Hepatocyte (in vitro differentiated cells): Measurements from ENCODE around the gene ITGA11. TPM values are rescaled to one million over a fixed set of nuclear protein-coding genes. Genes with fewer than 3 reads are reported as not detected.

Experiments used
- DNase-seq: peaks from one replicate; pipeline ENCODE4 v3.0.0-alpha.2; 2016; ENCODE audit warnings: low spot score
- H2AFZ ChIP-seq: fragments of 200-600 bp; sonication (generic); 2 replicates; pipeline ENCODE4 v1.6.0; 2016; ENCODE audit warnings: antibody characterized with exemption, mild to moderate bottlenecking
- H3K27ac ChIP-seq: fragments of 200-600 bp; sonication (generic); 2 replicates; pipeline ENCODE4 v1.5.1; 2016; ENCODE audit warnings: mild to moderate bottlenecking
- H3K27me3 ChIP-seq: fragments of 200-600 bp; sonication (generic); 2 replicates; pipeline ENCODE4 v1.6.1; 2016
- H3K36me3 ChIP-seq: fragments of 200-600 bp; sonication (generic); replicated peaks from 2 replicates; pipeline ENCODE4 v1.5.1; 2016; ENCODE audit warnings: low read depth; ENCODE audit not compliant: insufficient read depth
- H3K4me1 ChIP-seq: fragments of 200-600 bp; sonication (generic); 2 replicates; pipeline ENCODE4 v1.5.1; 2016; ENCODE audit warnings: mild to moderate bottlenecking, moderate library complexity; ENCODE audit not compliant: insufficient read depth
- H3K4me2 ChIP-seq: fragments of 200-600 bp; sonication (generic); 2 replicates; pipeline ENCODE4 v1.6.0; 2016
- H3K4me3 ChIP-seq: fragments of 200-600 bp; sonication (generic); 2 replicates; pipeline ENCODE4 v1.5.1; 2016; ENCODE audit warnings: mild to moderate bottlenecking
- H3K79me2 ChIP-seq: fragments of 200-600 bp; sonication (generic); 2 replicates; pipeline ENCODE4 v1.6.0; 2017; ENCODE audit warnings: mild to moderate bottlenecking
- H3K9me2 ChIP-seq: fragments of 200-600 bp; sonication (generic); replicated peaks from 2 replicates; pipeline ENCODE4 v1.6.0; 2017; ENCODE audit warnings: mild to moderate bottlenecking; ENCODE audit not compliant: insufficient read depth
- H3K9me3 ChIP-seq: fragments of 200-600 bp; sonication (generic); 2 replicates; pipeline ENCODE4 v1.5.1; 2016; ENCODE audit warnings: low read depth, mild to moderate bottlenecking
- H4K20me1 ChIP-seq: fragments of 200-600 bp; sonication (generic); 2 replicates; pipeline ENCODE4 v1.6.0; 2016; ENCODE audit warnings: mild to moderate bottlenecking; ENCODE audit not compliant: insufficient read depth, poor library complexity, severe bottlenecking
- CTCF ChIP-seq: fragments of 200-600 bp; sonication (generic); IDR thresholded peaks from 2 replicates; pipeline ENCODE4 v1.5.1; 2016; ENCODE audit warnings: antibody characterized with exemption, mild to moderate bottlenecking; ENCODE audit not compliant: poor library complexity
- EZH2 ChIP-seq: fragments of 200-600 bp; sonication (generic); IDR thresholded peaks from 2 replicates; pipeline ENCODE4 v1.6.1; 2016; ENCODE audit warnings: antibody characterized with exemption, mild to moderate bottlenecking, borderline replicate concordance
- EZH2phosphoT487 ChIP-seq: fragments of 200-600 bp; sonication (generic); IDR thresholded peaks from one replicate; pipeline ENCODE4 v1.6.1; 2018; ENCODE audit warnings: antibody characterized with exemption, mild to moderate bottlenecking, low read depth, moderate library complexity; ENCODE audit not compliant: unreplicated experiment, severe bottlenecking
- WGBS: methylation state at CpG from one replicate; pipeline ENCODE4 v1.1.6; 2016; ENCODE audit warnings: low lambda C conversion rate; ENCODE audit errors: missing lambda C conversion rate; 5-methylcytosine and 5-hydroxymethylcytosine counted together
- polyA plus RNA-seq: library from polyadenylated mRNA; unstranded; fragments of >200 nt; fragmentation: Nextera tagmentation; extraction: Ambion mirVana; gene quantifications from 2 replicates; pipeline ENCODE4 v1.2.1, GENCODE V29; 2016
- total RNA-seq: library from RNA; depleted of rRNA; stranded (reverse); fragments of >200 nt; gene quantifications from 2 replicates; pipeline ENCODE4 v1.2.3, GENCODE V29; 2014

Gene ITGA11
- total and polyA plus RNA-seq, 2 experiments from 2014 or later: 9.7 to 19.6 TPM

GRCh38 chr15:68479870-68480269, 47.9 kb upstream of the ITGA11 start:
- Histone ChIP-seq H3K4me3 (no peak overlapping the region), H3K36me3 (no peaks in the 10 kb centered on the region), H3K27me3 (no peaks in the 10 kb centered on the region), H3K27ac (peak overlapping the region; percentile 68), H3K9me3 (no peaks in the 10 kb centered on the region), H3K4me2 (peak overlapping the region; percentile 50), H3K79me2 (no peaks in the 10 kb centered on the region), H3K4me1 (no peaks in the 10 kb centered on the region), H4K20me1 (no peaks in the 10 kb centered on the region), H2AFZ (no peak overlapping the region), H3K9me2 (no peaks in the 10 kb centered on the region)
- no peak for DNase-seq
- TF ChIP-seq CTCF: no peak
- no peak for TF ChIP-seq EZH2
- no peak for TF ChIP-seq EZH2phosphoT487
- 70% methylated on average over 4 of the region's 4 CpGs for WGBS

GRCh38 chr15:68479406-68479805, 47.4 kb upstream of the ITGA11 start:
- no peaks in the 10 kb centered on the region for H3K36me3 ChIP-seq

GRCh38 chr15:68478853-68479252, 46.9 kb upstream of the ITGA11 start:
- peak overlapping the region; percentile 43 for H3K27ac ChIP-seq
- no peaks in the 10 kb centered on the region for H3K9me3 ChIP-seq
- H3K36me3 ChIP-seq: no peaks in the 10 kb centered on the region
- no peak for DNase-seq
- no peaks in the 10 kb centered on the region for H4K20me1 ChIP-seq
- no peak overlapping the region for H3K4me2 ChIP-seq
- 94% methylated on average over 4 of the region's 4 CpGs for WGBS
- H3K79me2 ChIP-seq: no peaks in the 10 kb centered on the region
- TF ChIP-seq EZH2phosphoT487 (no peak), EZH2 (no peak), CTCF (no peak)
- H3K9me2 ChIP-seq: no peaks in the 10 kb centered on the region
- no peak overlapping the region for H3K4me3 ChIP-seq
- no peaks in the 10 kb centered on the region for H3K4me1 ChIP-seq
- no peaks in the 10 kb centered on the region for H3K27me3 ChIP-seq
- H2AFZ ChIP-seq: no peak overlapping the region

More at GRCh38 chr15:68479406-68479805, 47.4 kb upstream of the ITGA11 start:
- Histone ChIP-seq H3K79me2 (no peaks in the 10 kb centered on the region), H3K27me3 (no peaks in the 10 kb centered on the region), H4K20me1 (no peaks in the 10 kb centered on the region), H3K4me2 (peak overlapping the region; percentile 50), H3K27ac (peak overlapping the region; percentile 68), H3K9me3 (no peaks in the 10 kb centered on the region), H3K4me1 (no peaks in the 10 kb centered on the region), H2AFZ (no peak overlapping the region), H3K4me3 (no peak overlapping the region), H3K9me2 (no peaks in the 10 kb centered on the region)
- TF ChIP-seq CTCF (no peak), EZH2phosphoT487 (no peak), EZH2 (no peak)
- DNase-seq: peak; percentile 50
- WGBS: 58% methylated on average over 12 of the region's 12 CpGs

- Histone ChIP-seq H3K9me3 (no peaks in the 10 kb centered on the region), H3K4me3 (no peak overlapping the region), H2AFZ (no peak overlapping the region), H3K36me3 (no peaks in the 10 kb centered on the region), H3K27ac (no peak overlapping the region), H3K79me2 (no peaks in the 10 kb centered on the region), H3K4me2 (no peak overlapping the region), H3K4me1 (no peaks in the 10 kb centered on the region), H3K9me2 (no peaks in the 10 kb centered on the region), H4K20me1 (no peaks in the 10 kb centered on the region), H3K27me3 (no peaks in the 10 kb centered on the region)
- DNase-seq: no peak
- no peak for TF ChIP-seq EZH2
- no peak for TF ChIP-seq CTCF
- no peak for TF ChIP-seq EZH2phosphoT487
Observed at GRCh38 chr15:68475449-68475848, 43.5 kb upstream of the ITGA11 start.
